ENCODE data around the gene RNF149. TPM values are rescaled to one million over a fixed set of nuclear protein-coding genes. Genes with fewer than 3 reads are reported as not detected.

The RNF149 gene
- total RNA-seq, 1 donor from 2014 or later: 45.0 TPM

DNA sequence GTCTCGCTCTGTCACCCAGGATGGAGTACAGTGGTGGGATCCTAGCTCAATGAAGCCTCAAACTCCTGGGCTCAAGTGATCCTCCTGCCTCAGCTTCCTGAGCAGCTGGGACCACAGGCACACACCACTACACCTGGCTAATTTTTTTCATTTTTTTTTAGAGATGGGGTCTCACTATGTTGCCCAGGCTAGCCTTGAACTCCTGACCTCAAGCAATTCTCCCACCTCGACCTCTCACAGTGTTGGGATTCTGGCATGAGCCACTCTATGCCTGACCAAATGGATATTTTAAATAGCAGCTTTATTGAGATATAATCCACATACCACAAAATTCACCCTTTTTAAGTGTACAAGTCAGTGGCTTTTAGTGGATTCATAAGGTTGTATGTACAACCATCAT lies 11.1 kb downstream of the RNF149 start:
- no peak for DNase-seq (ENCODE audit: low read depth)
- H3K4me3 ChIP-seq (ENCODE audit: low read depth, low read length): no peak overlapping the region
- no peak for TF ChIP-seq CTCF (conservative IDR thresholded peaks at IDR 0.05; ENCODE audit: low read depth, low read length)

DNA sequence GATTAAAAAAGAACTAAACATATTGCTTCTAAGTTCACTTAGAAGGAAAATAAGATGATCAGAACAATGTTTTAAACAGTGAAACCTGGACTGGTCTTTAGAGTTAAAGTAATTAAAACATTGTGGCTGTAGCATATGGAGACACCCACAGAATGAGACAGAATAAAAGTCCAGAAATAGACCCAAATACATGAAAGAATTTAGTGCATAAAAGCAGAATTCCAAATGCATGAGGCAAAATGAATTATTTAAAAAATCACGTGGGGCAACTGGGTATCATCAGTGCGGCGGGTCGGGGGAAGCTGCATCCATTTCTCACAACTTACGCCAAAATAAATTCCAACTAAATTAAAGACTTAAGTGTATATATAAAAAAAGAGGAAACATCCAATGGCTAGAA lies 12.1 kb downstream of the RNF149 start:
- TF ChIP-seq CTCF (conservative IDR thresholded peaks at IDR 0.05; ENCODE audit: low read depth, low read length): no peak
- no peak overlapping the region for H3K4me3 ChIP-seq (ENCODE audit: low read depth, low read length)
- DNase-seq (ENCODE audit: low read depth): no peak

GRCh38 chr2:101295895-101296294 lies 12.6 kb downstream of the RNF149 start:
- H3K4me3 ChIP-seq (ENCODE audit: low read depth, low read length): no peak overlapping the region
- DNase-seq (ENCODE audit: low read depth): no peak
- no peak for TF ChIP-seq CTCF (conservative IDR thresholded peaks at IDR 0.05; ENCODE audit: low read depth, low read length)

DNA sequence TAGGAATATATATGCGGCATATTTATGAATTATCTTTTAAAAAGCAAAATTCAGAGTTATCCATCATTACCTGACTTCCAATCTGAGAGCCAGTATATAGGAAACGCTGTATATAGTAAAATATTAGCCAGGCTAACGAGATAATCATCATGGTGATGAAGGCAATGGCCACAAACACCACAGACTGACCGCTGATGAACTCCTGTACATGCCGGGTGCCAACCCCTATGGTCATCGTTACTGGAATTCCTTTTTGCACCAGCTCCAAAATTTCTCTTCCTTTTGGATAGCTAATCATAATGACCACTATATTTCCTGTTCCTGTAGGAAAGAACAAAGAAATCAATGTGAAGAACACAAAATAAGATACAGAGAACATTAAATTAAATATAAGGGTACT lies 13.6 kb downstream of the RNF149 start:
- no peak for TF ChIP-seq CTCF (conservative IDR thresholded peaks at IDR 0.05; ENCODE audit: low read depth, low read length)
- H3K4me3 ChIP-seq (ENCODE audit: low read depth, low read length): no peak overlapping the region
- no peak for DNase-seq (ENCODE audit: low read depth)

GRCh38 chr2:101293544-101293943 lies 15.0 kb downstream of the RNF149 start:
- DNase-seq (ENCODE audit: low read depth): no peak
- no peak for TF ChIP-seq CTCF (conservative IDR thresholded peaks at IDR 0.05; ENCODE audit: low read depth, low read length)

DNA sequence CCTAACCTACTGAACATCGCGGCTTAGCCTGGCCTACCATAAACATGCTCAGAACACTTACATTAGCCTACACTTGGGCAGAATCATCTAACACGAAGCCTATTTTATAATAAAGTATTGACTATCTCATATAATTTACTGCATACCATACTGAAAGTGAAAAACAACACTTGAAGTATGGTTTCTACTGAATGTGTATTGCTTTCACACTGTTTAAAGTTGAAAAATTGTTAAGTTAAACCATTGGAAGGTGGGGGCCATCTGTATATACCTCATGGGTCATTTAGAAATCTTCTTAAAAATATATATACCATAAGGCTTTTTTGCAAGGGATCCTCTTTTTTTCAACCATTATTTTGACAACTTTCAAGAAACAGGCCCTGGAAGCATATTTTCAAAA lies 16.5 kb downstream of the RNF149 start:
- H3K4me3 ChIP-seq (ENCODE audit: low read depth, low read length): no peak overlapping the region
- no peak for TF ChIP-seq CTCF (conservative IDR thresholded peaks at IDR 0.05; ENCODE audit: low read depth, low read length)
- no peak for DNase-seq (ENCODE audit: low read depth)

More at GRCh38 chr2:101293544-101293943, 15.0 kb downstream of the RNF149 start:
- H3K4me3 ChIP-seq (ENCODE audit: low read depth, low read length): no peak overlapping the region

DNA sequence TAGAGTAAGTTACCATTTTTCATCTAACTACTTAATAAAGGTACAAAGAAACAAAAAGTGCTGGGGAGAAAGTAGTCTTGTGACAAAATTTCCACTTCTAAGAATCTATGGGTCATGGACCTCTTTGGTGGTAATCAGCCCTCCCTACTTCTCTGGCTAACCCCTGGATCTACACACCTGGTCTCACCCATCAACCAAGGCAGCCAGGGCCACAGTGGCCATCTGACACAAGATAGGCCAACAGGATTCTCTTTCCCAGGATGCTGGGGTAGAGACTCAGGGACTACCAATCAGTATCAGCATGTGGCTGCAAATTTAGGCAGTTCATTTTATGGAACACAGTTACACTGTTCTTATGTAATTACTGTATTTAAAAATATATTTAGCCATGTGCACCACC lies 17.8 kb downstream of the RNF149 start:
- no peak overlapping the region for H3K4me3 ChIP-seq (ENCODE audit: low read depth, low read length)
- no peak for TF ChIP-seq CTCF (conservative IDR thresholded peaks at IDR 0.05; ENCODE audit: low read depth, low read length)
- DNase-seq (ENCODE audit: low read depth): no peak

Data from epithelial cell of proximal tubule (primary cell).